RKO (cell line): ENCODE measurements around the gene ZNF511.
A peak's percentile ranks its signal among the peaks of the same experiment; 100 is the strongest.

ENCODE experiments used
- DNase-seq: peaks from one replicate; pipeline ENCODE4 v3.0.0-alpha.2; 2016; ENCODE audit warnings: low spot score

The ZNF511 gene

GRCh38 chr10:133292919-133293809 is 15.6 kb upstream of the ZNF511 start:
- DNase-seq = peak; percentile 84

GRCh38 chr10:133293810-133294119 is 14.9 kb upstream of the ZNF511 start:
- DNase-seq = no peak

GRCh38 chr10:133294189-133294588 is 14.5 kb upstream of the ZNF511 start:
- DNase-seq = no peak

- DNase-seq = no peak
Observed at GRCh38 chr10:133295426-133296320, 13.0 kb upstream of the ZNF511 start.

- no peak for DNase-seq
Observed at GRCh38 chr10:133297504-133297903, 11.2 kb upstream of the ZNF511 start.

- DNase-seq = no peak
Observed at GRCh38 chr10:133298466-133298865, 10.2 kb upstream of the ZNF511 start.

- no peak for DNase-seq
Observed at GRCh38 chr10:133299224-133299623, 9.5 kb upstream of the ZNF511 start.

GRCh38 chr10:133299738-133300137 is 9.0 kb upstream of the ZNF511 start:
- DNase-seq = no peak

GRCh38 chr10:133302230-133302629 is 6.5 kb upstream of the ZNF511 start:
- no peak for DNase-seq

- no peak for DNase-seq
Observed at GRCh38 chr10:133303206-133303605, 5.5 kb upstream of the ZNF511 start.

- DNase-seq = no peak
Observed at GRCh38 chr10:133306097-133306476, 2.6 kb upstream of the ZNF511 start.

GRCh38 chr10:133306941-133307379 is 1.8 kb upstream of the ZNF511 start:
- no peak for DNase-seq

GRCh38 chr10:133307776-133308420 is 816 bp upstream of the ZNF511 start:
- peak; percentile 77 for DNase-seq

GRCh38 chr10:133309100-133309719 is 496 bp downstream of the ZNF511 start:
- peak; percentile 80 for DNase-seq

- DNase-seq = no peak
Observed at GRCh38 chr10:133309720-133310398, 1.1 kb downstream of the ZNF511 start.

- DNase-seq = no peak
Observed at GRCh38 chr10:133310399-133310755, 1.7 kb downstream of the ZNF511 start.

GRCh38 chr10:133310789-133311188 is 2.1 kb downstream of the ZNF511 start:
- no peak for DNase-seq

GRCh38 chr10:133311570-133311969 is 2.9 kb downstream of the ZNF511 start:
- no peak for DNase-seq

- DNase-seq = no peak
Observed at GRCh38 chr10:133312016-133312768, 3.5 kb downstream of the ZNF511 start.

GRCh38 chr10:133312769-133313145 is 4.0 kb downstream of the ZNF511 start:
- no peak for DNase-seq

GRCh38 chr10:133313192-133313591 is 4.5 kb downstream of the ZNF511 start:
- no peak for DNase-seq
